Kidney (tissue), 14 donors: ENCODE measurements around the gene FAM114A2. TPM values are rescaled to one million over a fixed set of nuclear protein-coding genes. Genes with fewer than 3 reads are reported as not detected.
A peak's percentile ranks its signal among the peaks of the same experiment; 100 is the strongest.

ENCODE experiments used
- DNase-seq, 5 donors: peaks; one replicate each; pipeline ENCODE4 v3.0.0-alpha.2; 2013 to 2020
- FAIRE-seq: peaks from 2 replicates; lab custom pipeline; 2012; peaks lifted over from hg19 to GRCh38; lab: Jason Lieb, UNC
- H3K27ac ChIP-seq, 2 donors: one replicate each; pipeline ENCODE4 v1.7.0; 2013; ENCODE audit warnings: low read depth in 2 of 2, low read length in 2 of 2, inconsistent platforms in 1 of 2
- H3K27me3 ChIP-seq: one replicate; pipeline ENCODE4 v1.7.1; 2013; ENCODE audit warnings: low read length, inconsistent platforms; ENCODE audit not compliant: control insufficient read depth, insufficient read depth
- H3K36me3 ChIP-seq, 3 donors: one replicate each; pipeline versions ENCODE4 v1.7.0 to v1.7.1; 2013; ENCODE audit warnings: low read length in 3 of 3, control low read depth in 1 of 3, inconsistent platforms in 1 of 3; ENCODE audit not compliant: insufficient read depth in 3 of 3, control insufficient read depth in 2 of 3
- H3K4me1 ChIP-seq, 3 donors: one replicate each; pipeline versions ENCODE4 v1.7.0 to v1.7.1; 2013; ENCODE audit warnings: low read length in 3 of 3, inconsistent platforms in 1 of 3, low read depth in 1 of 3; ENCODE audit not compliant: control insufficient read depth in 2 of 3, insufficient read depth in 2 of 3
- H3K4me3 ChIP-seq, 3 donors: one replicate each; pipeline versions ENCODE4 v1.7.0 to v1.8.1; 2013; ENCODE audit warnings: low read length in 3 of 3, control low read depth in 1 of 3, inconsistent platforms in 1 of 3
- H3K9ac ChIP-seq, 3 donors: one replicate each; pipeline versions ENCODE4 v1.7.0 to v1.7.1; 2013; ENCODE audit warnings: low read length in 3 of 3, control low read depth in 1 of 3, inconsistent platforms in 1 of 3
- H3K9me3 ChIP-seq, 3 donors: one replicate each; pipeline versions ENCODE4 v1.7.0 to v1.7.1; 2013; ENCODE audit warnings: low read length in 3 of 3, control low read depth in 1 of 3, inconsistent platforms in 1 of 3; ENCODE audit not compliant: control insufficient read depth in 2 of 3, insufficient read depth in 1 of 3
- CTCF ChIP-seq: IDR thresholded peaks from 3 replicates; pipeline ENCODE4 v1.5.1; 2012; ENCODE audit warnings: mild to moderate bottlenecking, moderate library complexity, borderline replicate concordance; ENCODE audit not compliant: insufficient read depth; ENCODE audit errors: extremely low read depth
- intact Hi-C: fragments of 100-400 bp; cut with DNase I; formaldehyde crosslinking; loops from one replicate; pipeline ENCODE4 v1.11.1; 2022
- polyA plus RNA-seq: library from polyadenylated mRNA; stranded (reverse); fragments of 350-450 nt; fragmentation: Illumina TruSeq; extraction: RNeasy Lipid Tissue Mini Kit (QIAGEN cat#74804); gene quantifications from one replicate; pipeline ENCODE4 v1.2.3, GENCODE V29; 2014; ENCODE audit warnings: low read depth, low replicate concordance; ENCODE audit not compliant: insufficient read depth
- total RNA-seq: library from RNA; stranded (reverse); fragmentation: NEBNext Ultra II Directional; extraction: Animal tissue kit (Norgen Biotek cat#: 25700); gene quantifications from one replicate; pipeline ENCODE4 v1.2.1, GENCODE V29; 2021
- donor health status: control.
- donor health status: control.
- donor health status: control.
- donor health status: control.
- donor health status: control.
- donor health status: DM: yes; HTN: yes; CAD: no.
- donor health status: Normal renal cell carcinoma (clear cell type).

FAM114A2 gene
- total and polyA plus RNA-seq, 2 donors from 2014 or later, result 12.9 to 36.2 TPM

- intact Hi-C loops, result no loop called here
- no peak overlapping the region for H3K27ac ChIP-seq
- no peak for FAIRE-seq
These were observed 78.2 kb downstream of the FAM114A2 start for GRCh38 chr5:153960269-153961215.

GRCh38 chr5:153959134-153959957, 79.4 kb downstream of the FAM114A2 start:
- Histone ChIP-seq H3K9me3 (no peaks in the 10 kb centered on the region), H3K27ac (no peak overlapping the region), H3K4me1 (no peaks in the 10 kb centered on the region), H3K36me3 (no peaks in the 10 kb centered on the region), H3K27me3 (no peaks in the 10 kb centered on the region), H3K9ac (no peak overlapping the region), H3K4me3 (no peak overlapping the region)
- FAIRE-seq, result no peak
- no peak for TF ChIP-seq CTCF
- intact Hi-C loops, result no loop called here
- DNase-seq, result peak in 2 of 5 donors; percentile 28 to 55

More at GRCh38 chr5:153960269-153961215, 78.2 kb downstream of the FAM114A2 start:
- Histone ChIP-seq H3K4me3 (no peak overlapping the region), H3K9me3 (no peaks in the 10 kb centered on the region), H3K9ac (no peak overlapping the region), H3K4me1 (no peaks in the 10 kb centered on the region), H3K36me3 (no peaks in the 10 kb centered on the region), H3K27me3 (no peaks in the 10 kb centered on the region)
- no peak for TF ChIP-seq CTCF
- no peak for DNase-seq

- FAIRE-seq (no peak), DNase-seq (no peak)
- Histone ChIP-seq H3K27me3 (no peaks in the 10 kb centered on the region), H3K4me3 (no peak overlapping the region), H3K4me1 (no peaks in the 10 kb centered on the region), H3K9me3 (no peaks in the 10 kb centered on the region), H3K36me3 (no peaks in the 10 kb centered on the region), H3K9ac (no peak overlapping the region), H3K27ac (no peak overlapping the region)
- intact Hi-C loops, result no loop called here
- TF ChIP-seq CTCF, result no peak
These were observed 81.5 kb downstream of the FAM114A2 start for GRCh38 chr5:153957205-153957604.
